ENCODE data around the gene FAM187B.
"Not testable (repeated sequence)": the region's sequence is repeated elsewhere in the genome, so short reads cannot be mapped to it uniquely, and the experiment has no call there.

FAM187B gene

GRCh38 chr19:35262101-35262761 is 33.7 kb upstream of the FAM187B start:
- no peak for DNase-seq (ENCODE audit: low read depth in 2 of 2)

DNA sequence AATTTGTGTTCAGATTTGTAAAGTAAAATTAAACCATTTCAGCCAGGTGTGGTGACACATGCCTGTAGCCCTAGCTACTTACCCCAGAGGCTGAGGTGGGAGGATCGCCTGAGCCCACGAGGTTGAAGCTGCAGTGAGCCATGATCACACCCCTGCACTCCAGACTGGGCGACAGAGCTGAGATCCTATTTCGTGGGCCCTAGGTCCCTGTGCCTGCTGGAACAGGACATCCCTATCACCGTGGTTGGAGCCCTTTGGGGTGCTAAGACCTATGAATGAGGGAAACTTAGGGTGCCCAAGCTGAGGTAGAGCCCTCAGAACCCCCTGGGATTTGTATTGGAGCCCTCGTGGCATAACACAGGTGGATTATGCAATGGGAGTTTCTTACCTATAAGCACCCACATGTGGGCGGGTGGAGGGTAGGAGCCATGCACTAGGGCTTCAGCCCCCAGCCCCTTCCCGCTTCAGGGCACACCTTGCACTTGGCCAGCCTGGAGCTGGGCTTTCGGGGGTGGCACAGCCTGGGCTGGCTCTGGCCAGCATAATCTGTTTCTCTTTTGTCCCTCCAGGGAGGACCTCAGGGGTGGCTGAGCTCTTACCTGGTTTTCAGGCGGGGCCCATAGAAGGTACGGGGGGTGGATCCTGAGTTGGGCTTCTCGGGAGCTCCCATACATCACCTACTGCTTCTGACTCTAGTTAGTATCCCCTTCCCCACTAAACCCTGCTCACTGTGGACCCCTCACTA is 33.0 kb upstream of the FAM187B start:
- no peak for DNase-seq (ENCODE audit: low read depth in 2 of 2)

DNA sequence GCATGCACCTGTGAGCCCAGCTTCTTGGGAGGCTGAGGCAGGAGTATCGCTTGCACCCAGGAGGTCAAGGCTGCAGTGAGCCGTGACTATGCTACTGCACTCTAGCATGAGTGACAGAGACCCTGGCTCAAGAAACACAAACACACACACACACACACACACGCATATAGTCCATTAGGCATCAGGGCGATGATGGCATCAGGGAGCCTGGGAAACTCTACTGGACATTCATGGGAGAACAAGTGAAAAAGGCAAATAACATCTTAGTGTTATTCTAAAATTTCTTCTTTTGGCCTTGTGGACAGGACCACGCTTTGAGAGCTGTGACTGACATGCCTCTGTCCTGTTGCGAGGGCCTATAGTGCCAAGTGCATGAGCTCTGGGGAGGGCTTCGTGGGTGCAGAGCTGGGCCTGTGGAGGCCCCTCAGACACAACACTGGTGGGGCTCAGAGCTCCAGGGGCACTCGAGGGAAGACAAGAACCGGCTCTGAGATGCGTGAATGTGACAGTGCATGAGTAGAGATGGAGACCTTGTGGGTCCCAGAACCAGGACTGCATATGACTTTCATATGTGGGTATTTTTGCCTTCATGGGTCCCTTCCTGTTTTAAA is 32.3 kb upstream of the FAM187B start:
- DNase-seq (ENCODE audit: low read depth in 2 of 2) = no peak

- no peak for DNase-seq (ENCODE audit: low read depth in 2 of 2)
These were observed 28.5 kb upstream of the FAM187B start for GRCh38 chr19:35257113-35257461.

GRCh38 chr19:35256566-35256965 is 28.0 kb upstream of the FAM187B start:
- no peak for DNase-seq (ENCODE audit: low read depth in 2 of 2)

DNA sequence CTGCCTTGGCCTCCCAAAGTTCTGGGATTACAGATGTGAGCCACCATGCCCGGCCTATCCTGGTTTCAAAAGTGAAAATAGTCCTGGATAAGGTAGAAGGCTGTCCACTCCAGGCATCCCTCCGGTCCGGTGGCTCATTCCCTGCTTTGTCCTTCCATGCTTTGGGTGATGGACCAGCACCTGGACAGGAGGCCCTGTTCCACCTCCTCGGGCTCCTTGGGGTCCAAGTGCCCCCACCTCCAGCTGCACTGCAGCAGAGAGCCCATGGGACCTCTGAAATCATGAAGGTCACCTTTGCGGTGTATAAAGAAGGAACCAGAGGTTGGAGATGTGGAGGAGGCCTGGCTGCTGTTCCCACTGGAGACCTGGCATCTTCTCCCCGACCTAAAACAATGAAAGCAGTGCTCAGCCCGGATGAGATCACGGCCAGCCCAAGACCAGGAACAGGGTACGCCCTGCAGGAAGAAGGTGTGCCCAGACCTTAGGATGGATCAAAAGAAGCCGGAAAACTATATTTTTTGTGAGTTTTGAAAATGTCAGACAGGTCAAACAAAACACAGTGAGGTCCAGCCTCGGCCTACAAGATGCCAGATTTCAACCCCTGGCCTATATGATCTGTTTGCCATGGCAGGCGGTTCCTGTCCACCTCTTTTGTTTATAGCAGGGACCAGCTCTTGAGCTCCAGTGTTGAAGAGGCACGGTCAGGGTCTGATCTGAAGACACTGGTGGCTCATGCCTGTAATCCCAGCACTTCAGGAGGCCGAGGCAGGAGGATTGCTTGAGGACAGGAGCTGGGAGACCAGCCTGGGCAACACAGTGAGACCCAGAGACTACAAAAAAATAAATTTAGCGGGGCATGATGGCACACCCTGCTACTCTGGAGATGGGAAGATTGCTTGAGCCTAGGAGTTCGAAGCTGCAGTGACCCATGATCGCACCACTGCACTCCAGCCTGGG is 26.1 kb upstream of the FAM187B start:
- DNase-seq (ENCODE audit: low read depth in 2 of 2) = no peak

DNA sequence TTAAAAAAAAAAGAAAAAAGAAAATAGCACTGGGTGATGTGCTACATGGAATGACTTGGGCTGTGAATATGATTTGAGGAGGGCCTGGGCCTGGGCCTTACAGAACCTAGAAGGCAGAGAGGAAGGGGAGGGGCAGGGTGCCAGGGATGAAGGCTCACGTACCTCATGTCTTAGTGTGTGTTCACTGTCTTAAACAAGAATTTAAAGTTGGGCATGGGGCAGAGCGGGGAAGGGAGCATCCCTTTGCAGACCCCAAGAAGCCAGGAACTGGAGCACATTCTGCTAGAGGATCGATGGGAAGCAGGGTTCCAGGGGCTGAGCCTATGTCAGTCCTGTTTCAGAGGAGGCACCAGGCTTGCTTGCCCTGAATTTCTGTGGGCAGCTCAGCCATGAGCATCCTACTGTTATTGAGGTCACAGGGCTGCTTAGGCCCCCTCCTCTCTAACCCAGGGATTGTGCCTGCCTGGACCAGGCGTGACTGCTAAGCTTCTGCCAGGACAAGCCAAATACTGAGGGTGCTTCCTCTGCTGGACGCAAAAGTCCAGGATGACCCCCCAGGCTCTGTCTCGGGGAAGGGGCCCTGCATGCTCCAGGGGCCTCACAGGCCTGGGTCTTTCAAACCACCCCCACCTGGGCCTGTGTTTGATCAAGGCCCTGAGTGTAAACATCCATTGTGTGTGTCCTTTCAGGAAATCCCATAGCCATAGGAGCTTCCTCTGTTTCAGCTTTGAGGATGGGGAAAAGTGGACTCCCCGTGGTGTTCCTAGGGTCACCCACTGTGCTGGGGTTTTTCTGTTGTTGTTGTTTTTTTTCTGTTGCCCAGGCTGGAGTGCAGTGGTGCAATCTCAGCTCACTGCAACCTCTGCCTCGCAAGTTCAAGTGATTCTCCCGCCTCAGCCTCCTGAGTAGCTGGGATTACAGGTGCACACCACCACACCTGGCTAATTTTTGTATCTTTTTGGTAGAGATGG is 25.1 kb upstream of the FAM187B start:
- DNase-seq (ENCODE audit: low read depth in 2 of 2) = no peak

DNA sequence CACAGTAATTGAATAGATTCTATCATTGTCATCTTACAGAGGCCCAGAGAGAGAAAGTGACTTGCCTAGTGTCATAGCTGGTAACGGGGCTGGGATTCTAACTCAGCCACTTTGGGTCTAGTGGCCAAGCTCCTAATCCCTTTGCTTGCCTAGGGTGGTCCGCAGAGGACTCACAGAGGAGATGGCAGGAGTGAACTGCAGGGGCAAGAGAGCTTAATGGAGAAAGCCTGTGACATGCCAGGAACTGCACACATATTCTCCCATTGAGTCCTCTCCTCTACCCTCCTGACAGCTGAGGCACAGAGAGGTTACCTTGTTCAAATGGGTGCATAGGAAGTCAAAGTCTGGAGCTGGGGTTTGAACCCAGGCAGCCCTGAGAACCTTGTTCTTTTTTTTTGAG is 22.9 kb upstream of the FAM187B start:
- DNase-seq (ENCODE audit: low read depth in 2 of 2) = no peak

DNA sequence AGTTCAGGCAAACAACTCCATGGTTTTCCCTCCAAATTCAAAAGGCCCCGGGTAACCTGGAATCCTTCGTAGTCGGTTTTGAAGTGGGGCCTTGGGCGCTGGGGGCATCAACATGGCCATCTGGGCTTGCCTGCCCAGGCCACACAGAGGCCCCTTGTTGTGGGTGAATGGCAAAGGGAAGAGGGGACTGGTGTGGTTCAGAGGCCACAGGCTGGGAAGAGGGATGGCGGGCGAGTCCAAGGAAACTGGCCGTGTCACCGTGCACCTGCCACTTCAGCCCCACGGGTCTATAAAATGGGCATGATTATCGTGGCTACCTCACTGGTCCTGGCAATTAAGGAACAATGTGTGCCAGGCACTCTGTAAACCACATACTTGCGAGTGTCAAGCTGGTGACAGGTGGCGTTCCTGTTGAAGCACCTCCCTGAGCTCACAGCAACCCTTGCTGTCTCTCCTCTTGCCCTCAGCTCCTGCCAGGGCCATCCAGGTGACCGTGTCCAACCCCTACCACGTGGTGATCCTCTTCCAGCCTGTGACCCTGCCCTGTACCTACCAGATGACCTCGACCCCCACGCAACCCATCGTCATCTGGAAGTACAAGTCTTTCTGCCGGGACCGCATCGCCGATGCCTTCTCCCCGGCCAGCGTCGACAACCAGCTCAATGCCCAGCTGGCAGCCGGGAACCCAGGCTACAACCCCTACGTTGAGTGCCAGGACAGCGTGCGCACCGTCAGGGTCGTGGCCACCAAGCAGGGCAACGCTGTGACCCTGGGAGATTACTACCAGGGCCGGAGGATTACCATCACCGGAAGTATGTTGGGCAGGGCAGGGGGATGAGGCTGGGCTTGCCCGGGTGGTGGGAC is 21.5 kb upstream of the FAM187B start:
- no peak for DNase-seq (ENCODE audit: low read depth in 2 of 2)

DNA sequence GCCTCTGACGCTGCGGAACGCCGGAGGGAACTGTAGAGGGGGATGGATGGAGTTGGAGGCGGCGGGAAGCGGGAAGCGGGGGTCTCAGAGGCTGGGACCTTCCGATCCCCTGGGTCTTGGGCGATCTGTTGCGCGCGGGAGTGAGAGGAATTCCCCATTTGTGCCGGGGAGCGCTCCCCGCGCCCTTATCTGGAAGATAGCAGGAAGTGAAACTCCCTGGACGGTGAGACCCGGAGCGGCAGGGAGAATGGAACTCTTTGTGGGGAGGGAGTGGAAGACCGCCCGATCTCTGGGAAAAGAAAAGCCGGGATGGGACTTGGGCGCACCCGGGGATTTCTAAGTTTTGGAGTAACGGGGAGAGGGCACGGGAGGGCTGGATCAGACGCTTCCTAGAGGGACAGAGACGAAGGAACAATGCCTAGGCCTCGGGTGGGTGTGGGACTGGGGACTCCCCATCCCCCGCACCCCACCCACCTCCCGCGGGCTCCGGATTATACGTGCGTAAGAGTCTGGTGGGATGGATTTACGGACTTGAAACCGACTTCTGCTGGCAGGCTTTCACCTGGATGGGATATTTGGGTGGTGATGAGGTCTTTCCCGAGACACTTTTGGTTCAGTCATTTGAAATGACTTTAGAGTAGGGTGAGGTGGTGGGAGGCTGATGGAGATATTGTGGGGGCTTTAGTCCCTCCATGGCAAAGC is 20.8 kb upstream of the FAM187B start:
- no peak for DNase-seq (ENCODE audit: low read depth in 2 of 2)

- peak in 1 of 2 donors; percentile 41 for DNase-seq (ENCODE audit: low read depth in 2 of 2)
These were observed 20.0 kb upstream of the FAM187B start, which contains the start of gene LSR for GRCh38 chr19:35248310-35249145. TSS of gene LSR (plus strand) at chr19:35249002. CDS start at chr19:35249023, 21 bp downstream.

DNA sequence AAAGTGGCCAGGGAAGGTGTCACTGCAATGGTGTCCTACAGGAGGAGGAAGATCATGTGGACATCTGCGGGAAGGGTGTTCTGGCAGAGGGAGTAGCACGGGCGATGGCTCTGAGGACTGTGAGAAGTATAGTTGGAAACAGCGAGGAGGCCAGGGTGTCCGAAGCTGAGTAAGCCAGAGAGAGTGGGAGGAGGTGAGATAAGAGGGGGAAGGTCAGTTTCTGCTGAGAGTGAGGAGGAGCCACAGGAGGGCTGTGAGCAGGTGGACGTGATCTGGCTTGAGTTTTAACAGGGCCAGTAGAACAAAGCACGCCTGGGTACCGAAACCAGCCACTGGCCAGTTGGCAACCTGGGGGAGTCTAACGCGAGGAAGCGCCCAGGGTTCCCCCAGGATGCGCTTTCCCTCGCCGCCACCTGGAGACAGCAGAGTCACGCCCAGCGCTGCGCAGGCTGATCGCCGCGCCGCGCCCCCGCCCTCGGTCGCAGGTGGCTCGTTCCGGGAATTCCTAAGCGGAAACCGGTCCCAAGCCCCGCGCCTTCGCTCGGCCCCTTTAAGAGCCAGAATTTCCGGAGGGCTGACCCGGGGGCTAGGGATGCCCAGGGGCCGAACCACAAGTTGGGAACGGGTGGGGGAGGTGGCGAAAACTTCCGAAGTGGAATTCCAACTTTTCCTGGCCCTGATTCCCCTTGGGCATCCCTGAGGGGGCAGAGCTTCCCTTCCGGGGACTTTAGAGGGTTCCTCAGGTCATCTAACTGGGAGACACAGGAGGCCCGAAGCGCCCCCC is 19.2 kb upstream of the FAM187B start:
- DNase-seq (ENCODE audit: low read depth in 2 of 2) = no peak

GRCh38 chr19:35246466-35247092 is 18.0 kb upstream of the FAM187B start:
- no peak for DNase-seq (ENCODE audit: low read depth in 2 of 2)

DNA sequence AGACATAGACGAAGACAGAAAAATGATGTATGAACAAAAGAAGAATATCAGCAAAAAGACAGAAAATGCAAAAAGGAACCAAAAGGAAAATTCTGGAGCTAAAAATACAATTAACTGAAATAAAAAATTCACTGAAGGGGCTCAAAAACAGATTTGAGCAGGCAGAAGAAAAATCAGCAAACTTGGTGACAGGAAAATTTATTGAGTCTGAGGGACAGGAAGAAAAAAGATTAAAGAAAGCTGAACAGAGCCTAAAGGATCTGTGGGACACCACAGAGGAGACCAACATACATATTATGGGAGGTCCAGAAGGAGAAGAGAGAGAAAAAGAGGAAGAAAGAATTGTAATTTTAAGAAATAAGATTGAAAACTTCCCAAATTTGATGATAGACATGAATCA is 12.9 kb upstream of the FAM187B start:
- DNase-seq (ENCODE audit: low read depth in 2 of 2) = no peak

- DNase-seq (ENCODE audit: low read depth in 2 of 2) = no peak
These were observed 11.8 kb upstream of the FAM187B start for GRCh38 chr19:35240327-35240726.

GRCh38 chr19:35239597-35239996 is 11.1 kb upstream of the FAM187B start:
- DNase-seq (ENCODE audit: low read depth in 2 of 2) = not testable (repeated sequence)
